Measurements from ENCODE around the gene ACTN1. TPM values are rescaled to one million over a fixed set of nuclear protein-coding genes. Genes with fewer than 3 reads are reported as not detected.

The ACTN1 gene
- total and polyA plus RNA-seq, 10 of the 15 experiments (the other 5 are each of a cell fraction or from before 2014, with no cell fraction given), result 0.14 to 39.4 (median 2.6) TPM

DNA sequence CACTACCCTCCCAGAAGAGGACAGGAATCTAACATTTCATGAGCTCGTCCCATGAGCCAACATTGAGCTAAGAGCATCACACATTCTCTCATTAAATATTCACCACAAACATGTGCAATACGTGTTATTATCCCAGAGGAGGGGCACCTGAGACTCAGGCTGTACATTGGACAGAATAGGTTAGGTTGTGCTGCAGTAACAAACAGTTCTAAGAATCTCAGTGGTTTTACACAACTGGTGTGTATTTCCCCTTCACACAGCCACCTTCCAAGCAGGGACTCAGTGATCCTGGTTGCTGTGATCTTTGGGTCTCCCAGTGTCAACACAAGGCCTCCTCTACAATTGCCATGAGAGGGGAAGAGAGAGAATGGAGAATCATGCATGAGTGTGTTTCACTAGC lies 15.0 kb upstream of the ACTN1 start (continued):
- TF ChIP-seq, protein P1, sequence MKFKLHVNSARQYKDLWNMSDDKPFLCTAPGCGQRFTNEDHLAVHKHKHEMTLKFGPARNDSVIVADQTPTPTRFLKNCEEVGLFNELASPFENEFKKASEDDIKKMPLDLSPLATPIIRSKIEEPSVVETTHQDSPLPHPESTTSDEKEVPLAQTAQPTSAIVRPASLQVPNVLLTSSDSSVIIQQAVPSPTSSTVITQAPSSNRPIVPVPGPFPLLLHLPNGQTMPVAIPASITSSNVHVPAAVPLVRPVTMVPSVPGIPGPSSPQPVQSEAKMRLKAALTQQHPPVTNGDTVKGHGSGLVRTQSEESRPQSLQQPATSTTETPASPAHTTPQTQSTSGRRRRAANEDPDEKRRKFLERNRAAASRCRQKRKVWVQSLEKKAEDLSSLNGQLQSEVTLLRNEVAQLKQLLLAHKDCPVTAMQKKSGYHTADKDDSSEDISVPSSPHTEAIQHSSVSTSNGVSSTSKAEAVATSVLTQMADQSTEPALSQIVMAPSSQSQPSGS (IDR thresholded peaks at IDR 0.05; ENCODE audit: low read length), result no peak
- TF ChIP-seq FOXM1 (IDR thresholded peaks at IDR 0.05; ENCODE audit: low read depth, low read length), result no peak
- TF ChIP-seq, protein P2, sequence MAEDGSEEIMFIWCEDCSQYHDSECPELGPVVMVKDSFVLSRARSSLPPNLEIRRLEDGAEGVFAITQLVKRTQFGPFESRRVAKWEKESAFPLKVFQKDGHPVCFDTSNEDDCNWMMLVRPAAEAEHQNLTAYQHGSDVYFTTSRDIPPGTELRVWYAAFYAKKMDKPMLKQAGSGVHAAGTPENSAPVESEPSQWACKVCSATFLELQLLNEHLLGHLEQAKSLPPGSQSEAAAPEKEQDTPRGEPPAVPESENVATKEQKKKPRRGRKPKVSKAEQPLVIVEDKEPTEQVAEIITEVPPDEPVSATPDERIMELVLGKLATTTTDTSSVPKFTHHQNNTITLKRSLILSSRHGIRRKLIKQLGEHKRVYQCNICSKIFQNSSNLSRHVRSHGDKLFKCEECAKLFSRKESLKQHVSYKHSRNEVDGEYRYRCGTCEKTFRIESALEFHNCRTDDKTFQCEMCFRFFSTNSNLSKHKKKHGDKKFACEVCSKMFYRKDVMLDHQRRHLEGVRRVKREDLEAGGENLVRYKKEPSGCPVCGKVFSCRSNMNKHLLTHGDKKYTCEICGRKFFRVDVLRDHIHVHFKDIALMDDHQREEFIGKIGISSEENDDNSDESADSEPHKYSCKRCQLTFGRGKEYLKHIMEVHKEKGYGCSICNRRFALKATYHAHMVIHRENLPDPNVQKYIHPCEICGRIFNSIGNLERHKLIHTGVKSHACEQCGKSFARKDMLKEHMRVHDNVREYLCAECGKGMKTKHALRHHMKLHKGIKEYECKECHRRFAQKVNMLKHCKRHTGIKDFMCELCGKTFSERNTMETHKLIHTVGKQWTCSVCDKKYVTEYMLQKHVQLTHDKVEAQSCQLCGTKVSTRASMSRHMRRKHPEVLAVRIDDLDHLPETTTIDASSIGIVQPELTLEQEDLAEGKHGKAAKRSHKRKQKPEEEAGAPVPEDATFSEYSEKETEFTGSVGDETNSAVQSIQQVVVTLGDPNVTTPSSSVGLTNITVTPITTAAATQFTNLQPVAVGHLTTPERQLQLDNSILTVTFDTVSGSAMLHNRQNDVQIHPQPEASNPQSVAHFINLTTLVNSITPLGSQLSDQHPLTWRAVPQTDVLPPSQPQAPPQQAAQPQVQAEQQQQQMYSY (CRISPR knock-in tag; IDR thresholded peaks at IDR 0.05), result no peak

DNA sequence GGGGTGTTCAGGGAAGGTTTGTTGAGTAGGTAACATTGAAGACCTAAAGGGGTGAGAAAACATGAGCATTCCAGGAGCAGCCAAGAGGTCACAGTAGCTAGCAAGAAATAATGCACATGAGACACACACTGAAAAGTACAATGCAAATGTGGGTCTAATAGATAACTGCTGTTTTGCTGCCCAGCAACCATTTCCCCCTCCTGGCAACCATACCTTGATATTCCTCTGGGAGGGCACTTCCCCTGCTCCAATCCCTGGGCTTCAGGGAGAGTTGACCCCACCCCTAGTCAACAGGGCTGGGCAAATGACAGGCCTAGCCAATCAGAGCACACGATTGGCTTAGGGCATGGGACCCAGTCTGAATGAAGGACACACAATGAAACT lies 8.5 kb upstream of the ACTN1 start:
- ATAC-seq (peak; percentile 61), DNase-seq (ENCODE audit: low read depth, low spot score) (no peak), FAIRE-seq (no peak)
- no peaks in the 10 kb centered on the region for H3K36me3 ChIP-seq (ENCODE audit: control insufficient read depth in 2 of 2, insufficient read depth in 2 of 2, low read length in 1 of 2)
- intact Hi-C loops (cut with micrococcal nuclease; ENCODE audit: unreplicated experiment) (no loop called here), in situ Hi-C loops (cut with MboI) (no loop called here)
- RAD21 ChIA-PET (ENCODE audit: unreplicated experiment), result no interaction called here
- H3K27me3 ChIP-seq (replicated peaks in 1 of 2; ENCODE audit: control insufficient read depth in 2 of 2, insufficient read depth in 2 of 2, low read length in 1 of 2), result no peaks in the 10 kb centered on the region; a peak in 1 of 4 replicates
- SMC1A ChIA-PET (ENCODE audit: uncharacterized antibody, unreplicated experiment), result interaction anchor here (0.8 to 1.4 kb wide), 2 partner anchors 30 to 40 kb away, joined by 4 read pairs; no protein-coding TSS in a partner anchor
- no peaks in the 10 kb centered on the region for H3K79me2 ChIP-seq (ENCODE audit: control insufficient read depth, insufficient read depth, low read length)
- no peaks in the 10 kb centered on the region; the same call in 1 of the 2 replicates for H3K4me1 ChIP-seq (ENCODE audit: control insufficient read depth, insufficient read depth, low read length)
- no peak overlapping the region for H3K4me2 ChIP-seq (ENCODE audit: control insufficient read depth, insufficient read depth)
- H4K20me1 ChIP-seq (ENCODE audit: control insufficient read depth, insufficient read depth), result no peaks in the 10 kb centered on the region
- no peaks in the 10 kb centered on the region for H3K9me3 ChIP-seq (replicated peaks; ENCODE audit: control insufficient read depth, insufficient read depth, low read length)
- H3K4me3 ChIP-seq, result no peak overlapping the region
- CTCF ChIA-PET, result interaction anchor here (1.5 kb wide), 1 partner anchor 15 kb away, joined by 3 read pairs; no protein-coding TSS in a partner anchor
- POLR2A ChIA-PET, result no interaction called here
- H3K9ac ChIP-seq (ENCODE audit: control insufficient read depth, insufficient read depth, low read length), result no peak overlapping the region
- no peak overlapping the region for H3K27ac ChIP-seq (ENCODE audit: control insufficient read depth, insufficient read depth)
- 71% methylated on average over 1 of the region's 1 CpG for WGBS (ENCODE audit: insufficient coverage, insufficient replicate concordance, low lambda C conversion rate, missing lambda C conversion rate)
- H2AFZ ChIP-seq (ENCODE audit: control insufficient read depth, low read depth, low read length), result no peak overlapping the region
- no TSS peak for BruUV-seq (replicated peaks)
- no peak for TF ChIP-seq TCF7 (IDR thresholded peaks at IDR 0.05; ENCODE audit: borderline replicate concordance)
- TF ChIP-seq, protein P2 (CRISPR knock-in tag; IDR thresholded peaks at IDR 0.05), result no peak
- TF ChIP-seq, protein P3, sequence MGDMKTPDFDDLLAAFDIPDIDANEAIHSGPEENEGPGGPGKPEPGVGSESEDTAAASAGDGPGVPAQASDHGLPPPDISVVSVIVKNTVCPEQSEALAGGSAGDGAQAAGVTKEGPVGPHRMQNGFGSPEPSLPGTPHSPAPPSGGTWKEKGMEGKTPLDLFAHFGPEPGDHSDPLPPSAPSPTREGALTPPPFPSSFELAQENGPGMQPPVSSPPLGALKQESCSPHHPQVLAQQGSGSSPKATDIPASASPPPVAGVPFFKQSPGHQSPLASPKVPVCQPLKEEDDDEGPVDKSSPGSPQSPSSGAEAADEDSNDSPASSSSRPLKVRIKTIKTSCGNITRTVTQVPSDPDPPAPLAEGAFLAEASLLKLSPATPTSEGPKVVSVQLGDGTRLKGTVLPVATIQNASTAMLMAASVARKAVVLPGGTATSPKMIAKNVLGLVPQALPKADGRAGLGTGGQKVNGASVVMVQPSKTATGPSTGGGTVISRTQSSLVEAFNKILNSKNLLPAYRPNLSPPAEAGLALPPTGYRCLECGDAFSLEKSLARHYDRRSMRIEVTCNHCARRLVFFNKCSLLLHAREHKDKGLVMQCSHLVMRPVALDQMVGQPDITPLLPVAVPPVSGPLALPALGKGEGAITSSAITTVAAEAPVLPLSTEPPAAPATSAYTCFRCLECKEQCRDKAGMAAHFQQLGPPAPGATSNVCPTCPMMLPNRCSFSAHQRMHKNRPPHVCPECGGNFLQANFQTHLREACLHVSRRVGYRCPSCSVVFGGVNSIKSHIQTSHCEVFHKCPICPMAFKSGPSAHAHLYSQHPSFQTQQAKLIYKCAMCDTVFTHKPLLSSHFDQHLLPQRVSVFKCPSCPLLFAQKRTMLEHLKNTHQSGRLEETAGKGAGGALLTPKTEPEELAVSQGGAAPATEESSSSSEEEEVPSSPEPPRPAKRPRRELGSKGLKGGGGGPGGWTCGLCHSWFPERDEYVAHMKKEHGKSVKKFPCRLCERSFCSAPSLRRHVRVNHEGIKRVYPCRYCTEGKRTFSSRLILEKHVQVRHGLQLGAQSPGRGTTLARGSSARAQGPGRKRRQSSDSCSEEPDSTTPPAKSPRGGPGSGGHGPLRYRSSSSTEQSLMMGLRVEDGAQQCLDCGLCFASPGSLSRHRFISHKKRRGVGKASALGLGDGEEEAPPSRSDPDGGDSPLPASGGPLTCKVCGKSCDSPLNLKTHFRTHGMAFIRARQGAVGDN (IDR thresholded peaks at IDR 0.05), result no peak

Data from GM12878 (cell line).